HepG2 (cell line): ENCODE measurements around the gene ZNF331. TPM values are rescaled to one million over a fixed set of nuclear protein-coding genes. Genes with fewer than 3 reads are reported as not detected.

Experiments
- ATAC-seq: fragments of 200-7000 bp; cut with Tn5 transposase; 3 replicates; pipeline ENCODE4 v1.9.1; 2020; ENCODE audit warnings: mild to moderate bottlenecking, moderate library complexity
- BruUV-seq: library from RNA; stranded (reverse); fragments of 400-500 nt; replicated peaks from 2 replicates; lab custom pipeline; 2021; lab: Mats Ljungman, UMichigan
- CTCF ChIA-PET: fragments of 300-600 bp; formaldehyde crosslinking; extraction: SDS; loops from one replicate; lab custom pipeline; 2021; ENCODE audit warnings: low total read pairs, inconsistent platforms, low intra/inter-chr PET ratio; lab: Yijun Ruan, JAX
- POLR2A ChIA-PET: fragments of 350-600 bp; sonication (Branson Sonifier 250); formaldehyde crosslinking; loops from one replicate; lab custom pipeline; 2020; ENCODE audit warnings: antibody characterized with exemption, inconsistent platforms; lab: Yijun Ruan, JAX
- DNase-seq: peaks from one replicate; pipeline ENCODE4 v3.0.0-alpha.2; 2015; ENCODE audit warnings: low spot score
- FAIRE-seq: peaks from 3 replicates; lab custom pipeline; 2011; peaks lifted over from hg19 to GRCh38; lab: Jason Lieb, UNC
- H2AFZ ChIP-seq: one replicate; pipeline ENCODE4 v1.6.1; 2011; ENCODE audit warnings: low read length, inconsistent platforms
- H3K27ac ChIP-seq: fragments of 300-600 bp; 3 replicates; pipeline ENCODE4 v1.8.0; 2011; ENCODE audit warnings: mixed run types, mild to moderate bottlenecking, mixed read lengths, low read length, inconsistent platforms; ENCODE audit not compliant: insufficient read depth; ENCODE audit errors: extremely low read length
- H3K27me3 ChIP-seq, 2 experiments: fragments of 200-600 bp in 1 of 2; 2 replicates in 1 of 2; 3 replicates in 1 of 2; pipeline versions ENCODE4 v1.6.0 to v1.8.0; 2011; ENCODE audit warnings: low read length in 2 of 2, mild to moderate bottlenecking in 2 of 2, moderate library complexity in 2 of 2, inconsistent platforms in 1 of 2; ENCODE audit not compliant: insufficient read depth in 2 of 2, control insufficient read depth in 1 of 2
- H3K36me3 ChIP-seq, 2 experiments: fragments of 200-600 bp in 1 of 2; replicated peaks in 1 of 2; 2 replicates in 1 of 2; 3 replicates in 1 of 2; pipeline versions ENCODE4 v1.5.1 to v1.8.0; 2011; ENCODE audit warnings: low read length in 2 of 2, inconsistent platforms in 1 of 2; ENCODE audit not compliant: insufficient read depth in 2 of 2, control insufficient read depth in 1 of 2
- H3K4me1 ChIP-seq: 2 replicates; pipeline ENCODE4 v1.5.1; 2012; ENCODE audit warnings: low read length, inconsistent platforms; ENCODE audit not compliant: insufficient read depth
- H3K4me2 ChIP-seq: 2 replicates; pipeline ENCODE4 v1.6.0; 2011; ENCODE audit warnings: low read depth, low read length, inconsistent platforms
- H3K4me3 ChIP-seq, 3 experiments: fragments of 200-600 bp in 1 of 3; sonication (generic), shearing (Covaris generic) in 1 of 3; replicated peaks in 1 of 3; 2 replicates each; pipeline ENCODE4 v1.5.1; 2011 to 2016; ENCODE audit warnings: low read length in 3 of 3, inconsistent platforms in 2 of 3, low read depth in 2 of 3, mild to moderate bottlenecking in 2 of 3, control low read depth in 1 of 3, mixed read lengths in 1 of 3; ENCODE audit not compliant: insufficient read depth in 1 of 3
- H3K79me2 ChIP-seq: one replicate; pipeline ENCODE4 v1.6.1; 2011; ENCODE audit warnings: low read length, inconsistent platforms; ENCODE audit not compliant: insufficient read depth
- H3K9ac ChIP-seq: 2 replicates; pipeline ENCODE4 v1.6.0; 2011; ENCODE audit warnings: mild to moderate bottlenecking, low read depth, low read length, inconsistent platforms; ENCODE audit not compliant: insufficient read depth
- H3K9me3 ChIP-seq: 2 replicates; pipeline ENCODE4 v1.5.1; 2012; ENCODE audit warnings: mild to moderate bottlenecking, low read length
- H4K20me1 ChIP-seq: 2 replicates; pipeline ENCODE4 v1.6.0; 2011; ENCODE audit warnings: inconsistent platforms, mild to moderate bottlenecking, low read length, moderate library complexity; ENCODE audit not compliant: insufficient read depth
- BCL6 ChIP-seq: IDR thresholded peaks from 2 replicates; pipeline ENCODE4 v1.6.1; 2016; ENCODE audit warnings: missing genetic modification reagents, missing compliant biosample characterization
- KMT2B ChIP-seq: IDR thresholded peaks from 2 replicates; pipeline ENCODE4 v1.6.1; 2016; ENCODE audit warnings: missing genetic modification reagents, missing compliant biosample characterization
- MAFG ChIP-seq: sonication (generic); formaldehyde crosslinking; IDR thresholded peaks from 2 replicates; pipeline ENCODE4 v1.5.1; 2020; ENCODE audit warnings: mild to moderate bottlenecking, missing genetic modification reagents
- NFATC3 ChIP-seq: sonication (generic); formaldehyde crosslinking; IDR thresholded peaks from 2 replicates; pipeline ENCODE4 v1.5.1; 2020; ENCODE audit warnings: mild to moderate bottlenecking, missing genetic modification reagents
- SMARCE1 ChIP-seq: fragments of 450-650 bp; IDR thresholded peaks from 2 replicates; pipeline ENCODE4 v1.6.1; 2017; ENCODE audit warnings: borderline replicate concordance
- ZFP62 ChIP-seq: sonication (generic); formaldehyde crosslinking; IDR thresholded peaks from 2 replicates; pipeline ENCODE4 v1.4.0; 2020; ENCODE audit warnings: missing genetic modification reagents
- ZNF232 ChIP-seq: sonication (generic); formaldehyde crosslinking; IDR thresholded peaks from 2 replicates; pipeline ENCODE4 v1.4.0; 2020; ENCODE audit warnings: missing genetic modification reagents, borderline replicate concordance
- ZNF446 ChIP-seq: sonication (generic); formaldehyde crosslinking; IDR thresholded peaks from 2 replicates; pipeline ENCODE4 v1.5.0; 2020; ENCODE audit warnings: mild to moderate bottlenecking, missing genetic modification reagents
- ZNF670 ChIP-seq: sonication (generic); formaldehyde crosslinking; IDR thresholded peaks from 2 replicates; pipeline ENCODE4 v1.8.0; 2022; ENCODE audit warnings: mild to moderate bottlenecking, missing genetic modification reagents, borderline replicate concordance
- WGBS: methylation state at CpG from one replicate; pipeline ENCODE4 v1.1.6; 2017; ENCODE audit warnings: low lambda C conversion rate; 5-methylcytosine and 5-hydroxymethylcytosine counted together
- in situ Hi-C: cut with HindIII; loops from 2 replicates; pipeline ENCODE4 v1.10.0; 2017; ENCODE audit warnings: low pct_unique_long_range_greater_than_20kb; ENCODE audit not compliant: extremely low pct_ligation_motif_present
- intact Hi-C: fragments of 100-400 bp; cut with micrococcal nuclease; formaldehyde crosslinking; loops from one replicate; pipeline ENCODE4 v1.10.0; 2022; ENCODE audit not compliant: unreplicated experiment
- polyA plus RNA-seq, 8 experiments: library from polyadenylated mRNA; depleted of rRNA in 3 of 8; stranded (reverse) in 7 of 8; unstranded in 1 of 8; fragments of >200 nt; fragmentation: Illumina TruSeq in 4 of 8; extraction: Trizol in 4 of 8; gene quantifications; 2 replicates each; pipeline versions ENCODE4 v1.2.1 to v1.2.3, GENCODE V29; 2011 to 2016; ENCODE audit warnings: low read depth in 4 of 8, missing spikeins in 1 of 8, mixed read lengths in 1 of 8; ENCODE audit not compliant: insufficient read depth in 1 of 8
- total RNA-seq, 5 experiments: library from RNA; depleted of rRNA; stranded (reverse); fragments of >200 nt; fragmentation: Illumina TruSeq; extraction: Trizol; gene quantifications; 2 replicates each; pipeline ENCODE4 v1.2.3, GENCODE V29; 2016; ENCODE audit warnings: low read depth in 1 of 5
- TF ChIP-seq, protein P1 (sequence below): IDR thresholded peaks from 2 replicates; pipeline ENCODE4 v1.6.1; 2016; ENCODE audit warnings: missing genetic modification reagents, missing compliant biosample characterization
- TF ChIP-seq, protein P2 (sequence below): sonication (generic); formaldehyde crosslinking; IDR thresholded peaks from 2 replicates; pipeline ENCODE4 v1.4.0; 2020; ENCODE audit warnings: low read depth, mild to moderate bottlenecking, missing genetic modification reagents
- TF ChIP-seq, protein P3 (sequence below), 2 experiments: fragments of 450-650 bp in 1 of 2; sonication (generic) in 1 of 2; formaldehyde crosslinking in 1 of 2; IDR thresholded peaks; 2 replicates each; pipeline versions ENCODE4 v1.6.1 to v1.8.0; 2016 to 2022; ENCODE audit warnings: antibody characterized with exemption in 1 of 2, mild to moderate bottlenecking in 1 of 2, missing genetic modification reagents in 1 of 2

Gene ZNF331
- total and polyA plus RNA-seq, 2 of the 13 experiments (the other 11 are each of a cell fraction or from before 2014, with no cell fraction given) = 8.2 to 13.3 TPM

DNA sequence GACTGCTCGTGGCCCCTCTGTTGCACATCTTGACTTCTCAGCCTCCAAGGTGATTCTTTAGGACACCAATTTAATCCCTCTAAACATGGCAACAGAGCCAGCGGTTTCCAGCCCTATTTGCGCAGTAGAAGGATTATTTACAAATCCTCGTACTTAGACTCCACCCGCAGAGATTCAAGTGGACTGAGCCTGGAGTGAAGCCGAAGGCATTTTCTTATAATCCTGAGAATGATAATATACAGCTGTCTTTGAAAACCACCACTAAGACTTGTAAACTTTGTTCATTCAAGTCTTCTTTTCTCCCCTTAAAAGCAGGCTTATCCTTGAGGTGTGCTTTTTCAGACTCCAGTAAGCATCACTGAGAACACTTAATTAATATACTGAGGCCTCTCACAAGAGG lies 89.0 kb downstream of the ZNF331 start:
- BruUV-seq = no TSS peak
- H3K9me3 ChIP-seq = no peaks in the 10 kb centered on the region
- H3K9ac ChIP-seq = no peak overlapping the region
- no peak overlapping the region for H3K27ac ChIP-seq
- peak overlapping the region; percentile 15 for H2AFZ ChIP-seq
- H4K20me1 ChIP-seq = no peaks in the 10 kb centered on the region
- H3K27me3 ChIP-seq = no peaks in the 10 kb centered on the region
- no peak overlapping the region for H3K4me2 ChIP-seq
- ChIA-PET CTCF (no interaction called here), POLR2A (interaction anchor here (0.6 kb wide), 1 partner anchor 1365 kb away, joined by 3 read pairs; no protein-coding TSS in a partner anchor)
- DNase-seq = no peak
- H3K4me3 ChIP-seq = no peak overlapping the region
- FAIRE-seq = no peak
- 83% methylated on average over 6 of the region's 6 CpGs for WGBS
- H3K36me3 ChIP-seq = no peaks in the 10 kb centered on the region
- TF ChIP-seq NFATC3 (no peak), MAFG (CRISPR knock-in tag) (no peak), ZNF232 (CRISPR knock-in tag) (no peak), KMT2B (no peak), ZFP62 (CRISPR knock-in tag) (no peak), ZNF446 (no peak), SMARCE1 (no peak), BCL6 (no peak), ZNF670 (no peak)
- TF ChIP-seq, protein P1, sequence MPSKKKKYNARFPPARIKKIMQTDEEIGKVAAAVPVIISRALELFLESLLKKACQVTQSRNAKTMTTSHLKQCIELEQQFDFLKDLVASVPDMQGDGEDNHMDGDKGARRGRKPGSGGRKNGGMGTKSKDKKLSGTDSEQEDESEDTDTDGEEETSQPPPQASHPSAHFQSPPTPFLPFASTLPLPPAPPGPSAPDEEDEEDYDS (CRISPR knock-in tag) = no peak
- TF ChIP-seq, protein P2, sequence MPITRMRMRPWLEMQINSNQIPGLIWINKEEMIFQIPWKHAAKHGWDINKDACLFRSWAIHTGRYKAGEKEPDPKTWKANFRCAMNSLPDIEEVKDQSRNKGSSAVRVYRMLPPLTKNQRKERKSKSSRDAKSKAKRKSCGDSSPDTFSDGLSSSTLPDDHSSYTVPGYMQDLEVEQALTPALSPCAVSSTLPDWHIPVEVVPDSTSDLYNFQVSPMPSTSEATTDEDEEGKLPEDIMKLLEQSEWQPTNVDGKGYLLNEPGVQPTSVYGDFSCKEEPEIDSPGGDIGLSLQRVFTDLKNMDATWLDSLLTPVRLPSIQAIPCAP = no peak
- TF ChIP-seq, protein P3, sequence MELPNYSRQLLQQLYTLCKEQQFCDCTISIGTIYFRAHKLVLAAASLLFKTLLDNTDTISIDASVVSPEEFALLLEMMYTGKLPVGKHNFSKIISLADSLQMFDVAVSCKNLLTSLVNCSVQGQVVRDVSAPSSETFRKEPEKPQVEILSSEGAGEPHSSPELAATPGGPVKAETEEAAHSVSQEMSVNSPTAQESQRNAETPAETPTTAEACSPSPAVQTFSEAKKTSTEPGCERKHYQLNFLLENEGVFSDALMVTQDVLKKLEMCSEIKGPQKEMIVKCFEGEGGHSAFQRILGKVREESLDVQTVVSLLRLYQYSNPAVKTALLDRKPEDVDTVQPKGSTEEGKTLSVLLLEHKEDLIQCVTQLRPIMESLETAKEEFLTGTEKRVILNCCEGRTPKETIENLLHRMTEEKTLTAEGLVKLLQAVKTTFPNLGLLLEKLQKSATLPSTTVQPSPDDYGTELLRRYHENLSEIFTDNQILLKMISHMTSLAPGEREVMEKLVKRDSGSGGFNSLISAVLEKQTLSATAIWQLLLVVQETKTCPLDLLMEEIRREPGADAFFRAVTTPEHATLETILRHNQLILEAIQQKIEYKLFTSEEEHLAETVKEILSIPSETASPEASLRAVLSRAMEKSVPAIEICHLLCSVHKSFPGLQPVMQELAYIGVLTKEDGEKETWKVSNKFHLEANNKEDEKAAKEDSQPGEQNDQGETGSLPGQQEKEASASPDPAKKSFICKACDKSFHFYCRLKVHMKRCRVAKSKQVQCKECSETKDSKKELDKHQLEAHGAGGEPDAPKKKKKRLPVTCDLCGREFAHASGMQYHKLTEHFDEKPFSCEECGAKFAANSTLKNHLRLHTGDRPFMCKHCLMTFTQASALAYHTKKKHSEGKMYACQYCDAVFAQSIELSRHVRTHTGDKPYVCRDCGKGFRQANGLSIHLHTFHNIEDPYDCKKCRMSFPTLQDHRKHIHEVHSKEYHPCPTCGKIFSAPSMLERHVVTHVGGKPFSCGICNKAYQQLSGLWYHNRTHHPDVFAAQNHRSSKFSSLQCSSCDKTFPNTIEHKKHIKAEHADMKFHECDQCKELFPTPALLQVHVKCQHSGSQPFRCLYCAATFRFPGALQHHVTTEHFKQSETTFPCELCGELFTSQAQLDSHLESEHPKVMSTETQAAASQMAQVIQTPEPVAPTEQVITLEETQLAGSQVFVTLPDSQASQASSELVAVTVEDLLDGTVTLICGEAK (IDR thresholded peaks at IDR 0.05) = no peak
- TF ChIP-seq, protein P3 (CRISPR knock-in tag; IDR thresholded peaks at IDR 0.05) = no peak
- in situ Hi-C loops (no loop called here), intact Hi-C loops (no loop called here)
- peaks cover 38% of the 10 kb centered on the region for H3K4me1 ChIP-seq
- H3K79me2 ChIP-seq = no peaks in the 10 kb centered on the region
- no peak for ATAC-seq
